NB4 (cell line): ENCODE results near the gene OOSP4A.

Source experiments
- CTCF ChIP-seq: IDR thresholded peaks from one replicate; pipeline ENCODE4 v1.5.1; 2012; ENCODE audit warnings: low read depth, low read length
- MYC ChIP-seq: IDR thresholded peaks from 2 replicates; pipeline ENCODE4 v1.6.1; 2011; ENCODE audit warnings: low read depth, low read length

GRCh38 chr11:60018058-60018457 is 54.2 kb downstream of the OOSP4A start:
- TF ChIP-seq CTCF: no peak
- no peak for TF ChIP-seq MYC
